Effector memory CD4-positive, alpha-beta T cell (primary cell): ENCODE measurements around the gene IFNGR1.

Experiments used
- DNase-seq, 3 donors: peaks; one replicate each; pipeline ENCODE4 v3.0.0-alpha.2; 2020
- H3K27ac ChIP-seq: 2 replicates; pipeline ENCODE4 v1.7.0; 2013; ENCODE audit warnings: mild to moderate bottlenecking, low read length, moderate library complexity; ENCODE audit not compliant: insufficient read depth, poor library complexity, severe bottlenecking
- H3K27me3 ChIP-seq: replicated peaks from 2 replicates; pipeline ENCODE4 v1.7.0; 2013; ENCODE audit warnings: mild to moderate bottlenecking, low read length; ENCODE audit not compliant: insufficient read depth, control insufficient read depth, poor library complexity, severe bottlenecking
- H3K36me3 ChIP-seq: 2 replicates; pipeline ENCODE4 v1.7.0; 2013; ENCODE audit warnings: mild to moderate bottlenecking, low read length, moderate library complexity; ENCODE audit not compliant: control insufficient read depth, insufficient read depth
- H3K4me1 ChIP-seq: 2 replicates; pipeline ENCODE4 v1.7.0; 2013; ENCODE audit warnings: low read length, mild to moderate bottlenecking; ENCODE audit not compliant: control insufficient read depth, insufficient read depth, poor library complexity, severe bottlenecking
- H3K4me3 ChIP-seq: 2 replicates; pipeline ENCODE4 v1.7.0; 2013; ENCODE audit warnings: low read length, low read depth, mild to moderate bottlenecking; ENCODE audit not compliant: insufficient read depth, poor library complexity, severe bottlenecking
- H3K9me3 ChIP-seq: 2 replicates; pipeline ENCODE4 v1.7.0; 2013; ENCODE audit warnings: mild to moderate bottlenecking, low read length, moderate library complexity; ENCODE audit not compliant: control insufficient read depth

Gene IFNGR1

DNA sequence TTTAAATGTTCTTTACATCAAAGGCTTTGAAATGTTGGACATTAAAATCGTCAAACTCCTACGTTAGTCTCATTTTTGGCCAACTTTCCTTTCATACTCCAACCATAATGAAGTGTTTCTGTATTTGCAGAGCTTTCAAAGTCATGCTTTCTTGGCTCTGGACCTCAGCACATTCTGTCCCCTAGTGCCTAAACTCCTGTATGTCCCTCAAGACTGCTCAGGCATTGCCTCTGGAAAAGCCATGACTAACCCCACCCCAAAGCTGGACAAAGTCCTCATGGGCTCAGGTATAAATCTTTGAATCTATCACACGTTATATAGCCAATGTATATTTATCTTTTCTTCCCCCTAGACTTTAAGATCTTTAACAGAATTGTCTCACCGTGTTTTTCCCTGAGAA is 18.9 kb downstream of the IFNGR1 start:
- no peak for DNase-seq
- no peak overlapping the region for H3K4me3 ChIP-seq
- no peaks in the 10 kb centered on the region for H3K9me3 ChIP-seq
- H3K4me1 ChIP-seq, result peaks cover 7% of the 10 kb centered on the region
- peaks cover 45% of the 10 kb centered on the region for H3K36me3 ChIP-seq
- H3K27me3 ChIP-seq, result no peaks in the 10 kb centered on the region
- H3K27ac ChIP-seq, result no peak overlapping the region

DNA sequence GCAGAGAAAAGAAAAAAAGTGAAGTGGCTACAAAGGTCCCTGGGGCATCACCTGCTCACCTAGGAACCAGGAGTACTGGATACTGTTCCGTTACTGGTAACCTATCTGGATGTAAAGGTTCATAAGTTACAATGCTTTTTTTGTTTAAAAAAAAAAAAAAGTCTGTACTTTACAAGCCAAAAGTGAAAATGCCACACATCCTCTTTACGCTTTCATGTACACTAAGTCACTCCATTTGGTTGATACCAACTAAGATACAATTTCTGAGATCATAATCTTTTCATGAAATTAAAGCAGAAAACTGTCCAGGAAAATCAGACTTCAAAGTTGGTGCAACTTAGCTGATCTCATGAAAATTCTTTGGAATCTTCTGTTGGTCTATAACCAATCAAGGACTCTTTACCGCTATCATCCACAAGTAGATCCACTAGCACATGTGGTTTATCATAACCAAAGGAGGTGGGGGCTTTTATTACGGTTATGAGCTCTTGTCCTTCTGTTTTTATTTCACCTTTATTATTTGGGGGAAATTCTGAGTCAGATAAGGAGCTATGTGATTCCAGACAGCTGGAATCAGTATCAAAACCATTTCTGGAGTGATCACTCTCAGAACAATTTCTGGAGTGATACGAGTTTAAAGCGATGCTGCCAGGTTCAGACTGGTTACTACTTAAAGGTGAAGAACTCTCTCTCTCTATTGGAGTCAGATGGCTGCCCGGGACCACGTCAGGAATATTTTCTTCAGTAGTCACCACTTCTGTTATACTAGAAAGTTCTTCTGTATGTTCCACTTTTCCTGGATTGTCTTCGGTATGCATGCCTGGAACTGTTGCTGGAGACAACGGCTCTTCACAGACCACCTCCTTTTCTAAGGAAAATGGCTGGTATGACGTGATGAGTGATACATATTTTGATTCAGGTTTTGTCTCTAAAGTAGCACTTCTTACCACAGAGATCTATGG is 21.2 kb downstream of the IFNGR1 start:
- peaks cover 7% of the 10 kb centered on the region for H3K4me1 ChIP-seq
- H3K27ac ChIP-seq, result no peak overlapping the region
- peaks cover 28% of the 10 kb centered on the region for H3K36me3 ChIP-seq
- H3K27me3 ChIP-seq, result no peaks in the 10 kb centered on the region
- no peak for DNase-seq
- no peak overlapping the region for H3K4me3 ChIP-seq
- no peaks in the 10 kb centered on the region for H3K9me3 ChIP-seq

DNA sequence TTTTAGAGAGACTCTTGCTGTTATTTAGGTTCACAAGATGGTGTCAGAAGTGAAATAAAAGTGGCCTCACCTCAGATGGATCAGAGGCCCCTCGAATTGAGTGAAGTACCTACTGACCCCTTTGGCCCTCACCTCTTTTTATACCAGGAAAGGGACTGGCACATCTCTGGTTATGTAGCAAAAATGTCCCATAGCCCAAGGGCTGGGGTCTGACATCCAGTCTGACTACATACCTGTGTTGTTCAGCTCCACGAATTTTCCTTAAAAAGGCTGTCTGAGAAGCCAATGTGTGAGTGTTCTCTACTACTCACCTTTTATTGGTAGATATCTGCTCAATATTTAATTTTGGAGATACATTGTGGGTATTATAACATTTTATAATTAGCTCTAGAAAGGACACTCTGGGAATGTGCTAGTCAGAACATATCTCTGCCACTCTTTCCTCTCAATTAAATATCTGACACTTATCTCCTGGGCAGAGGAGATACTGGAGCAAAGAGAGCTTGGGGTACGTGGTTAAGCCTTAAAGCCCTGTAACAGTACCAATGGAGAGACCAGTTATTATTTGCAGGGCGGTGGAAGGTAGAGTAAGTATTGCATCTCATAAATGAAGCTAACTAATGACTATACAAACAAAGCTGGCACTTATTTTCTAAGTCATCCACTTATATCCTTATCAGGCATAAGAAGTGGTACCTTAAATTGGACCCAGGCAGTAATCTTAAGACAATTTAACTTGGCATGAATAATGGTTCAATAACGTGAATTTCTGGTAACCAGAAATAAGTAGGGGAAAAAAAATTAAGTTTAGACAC is 25.7 kb downstream of the IFNGR1 start:
- peaks cover 3% of the 10 kb centered on the region for H3K36me3 ChIP-seq
- H3K27ac ChIP-seq, result no peak overlapping the region

DNA sequence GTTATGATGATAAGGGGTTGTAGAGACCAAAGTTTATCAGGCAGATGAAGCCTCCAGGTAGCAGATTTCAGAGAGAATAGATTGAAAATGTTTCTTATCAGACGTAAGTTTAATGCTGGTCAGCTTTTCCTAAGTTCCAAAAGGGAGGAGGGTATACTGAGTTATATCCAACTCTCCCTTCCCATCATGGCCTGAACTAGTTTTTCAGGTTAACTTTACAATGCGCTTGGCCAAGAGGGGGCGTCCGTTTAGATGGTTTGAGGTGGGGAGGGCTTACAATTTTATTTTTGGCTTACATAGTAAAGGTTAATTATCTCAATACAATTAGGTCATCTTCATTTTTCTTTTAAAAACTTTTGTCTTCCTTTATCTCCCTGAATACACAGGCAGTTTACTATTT is 26.4 kb downstream of the IFNGR1 start:
- Histone ChIP-seq H3K4me3 (no peak overlapping the region), H3K27ac (no peak overlapping the region)
- no peak for DNase-seq

More for the DNA sequence above, 25.7 kb downstream of the IFNGR1 start:
- H3K4me3 ChIP-seq, result no peak overlapping the region
- H3K9me3 ChIP-seq, result no peaks in the 10 kb centered on the region
- H3K4me1 ChIP-seq, result peaks cover 7% of the 10 kb centered on the region
- no peak for DNase-seq
- H3K27me3 ChIP-seq, result no peaks in the 10 kb centered on the region

DNA sequence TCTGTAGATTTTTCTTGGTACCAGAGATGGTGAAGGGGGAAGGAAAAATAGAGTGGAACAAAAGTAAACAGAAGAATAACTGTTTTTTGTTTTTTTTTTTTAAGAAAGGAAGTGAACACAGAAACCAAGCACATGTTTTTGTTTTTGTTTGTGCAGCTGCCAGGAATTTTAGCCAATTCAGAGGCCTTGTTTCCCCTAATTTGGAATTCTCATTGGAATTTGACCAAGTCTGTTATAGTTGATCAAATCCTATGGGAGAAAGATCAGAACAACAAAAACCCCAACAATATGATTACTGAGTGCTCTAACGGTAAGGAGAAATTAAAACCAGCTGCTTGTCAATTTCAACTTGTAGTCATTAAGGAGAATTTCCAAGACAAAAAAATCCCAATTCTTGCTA is 27.5 kb downstream of the IFNGR1 start:
- no peak for DNase-seq
- no peak overlapping the region for H3K4me3 ChIP-seq

More for the DNA sequence above, 26.4 kb downstream of the IFNGR1 start:
- H3K27me3 ChIP-seq, result no peaks in the 10 kb centered on the region
- H3K9me3 ChIP-seq, result no peaks in the 10 kb centered on the region
- H3K4me1 ChIP-seq, result peaks cover 7% of the 10 kb centered on the region
- H3K36me3 ChIP-seq, result no peaks in the 10 kb centered on the region

DNA sequence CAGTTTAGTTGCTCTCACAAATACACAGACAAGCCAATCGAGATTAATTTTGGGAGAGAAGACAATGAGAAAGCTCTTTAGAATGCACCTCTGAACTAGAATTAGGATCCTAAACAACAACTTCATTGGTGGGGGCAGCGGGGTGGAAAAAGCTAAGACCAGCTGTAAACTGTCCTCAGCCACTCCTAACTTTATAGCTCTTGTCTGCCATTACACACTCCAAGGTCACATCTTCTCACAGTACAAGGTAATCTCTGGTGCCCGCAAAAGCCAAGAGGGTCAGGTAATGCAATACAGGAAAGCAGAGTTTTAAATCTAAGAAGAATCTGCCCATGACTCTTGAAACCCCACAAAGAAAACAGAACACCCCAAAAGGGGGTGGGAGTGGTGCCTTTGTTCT is 27.9 kb downstream of the IFNGR1 start:
- no peak overlapping the region for H3K4me3 ChIP-seq
- H3K4me1 ChIP-seq, result peaks cover 7% of the 10 kb centered on the region
- H3K27ac ChIP-seq, result no peak overlapping the region
- no peaks in the 10 kb centered on the region for H3K27me3 ChIP-seq
- DNase-seq, result no peak
- H3K36me3 ChIP-seq, result no peaks in the 10 kb centered on the region
- no peaks in the 10 kb centered on the region for H3K9me3 ChIP-seq

More for the DNA sequence above, 27.5 kb downstream of the IFNGR1 start:
- Histone ChIP-seq H3K27ac (no peak overlapping the region), H3K27me3 (no peaks in the 10 kb centered on the region), H3K9me3 (no peaks in the 10 kb centered on the region), H3K4me1 (peaks cover 7% of the 10 kb centered on the region), H3K36me3 (no peaks in the 10 kb centered on the region)

DNA sequence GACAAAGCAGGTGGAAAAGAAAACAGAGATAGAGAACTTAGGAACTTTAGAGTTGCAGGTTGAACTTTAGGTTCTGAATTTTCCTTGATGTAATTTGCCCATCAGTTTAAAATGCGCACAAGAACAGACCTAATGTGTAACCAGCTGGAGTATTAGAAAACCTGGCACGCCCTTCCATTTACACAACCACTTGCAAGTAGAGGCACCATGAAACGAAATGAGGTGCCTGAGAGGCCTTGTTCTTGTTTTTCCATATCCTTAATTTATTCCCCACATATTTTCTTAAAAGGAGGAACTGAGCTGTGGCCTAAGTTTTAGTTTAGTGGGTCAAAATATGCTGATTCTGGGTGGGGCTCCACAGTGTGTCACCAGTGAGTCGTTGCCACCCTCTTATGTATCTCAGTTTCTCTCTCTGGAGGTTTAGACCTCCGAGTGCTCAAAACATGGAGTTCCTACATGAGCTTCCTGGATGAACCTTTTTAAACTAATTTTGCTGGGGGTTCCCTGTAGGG is 28.5 kb downstream of the IFNGR1 start:
- Histone ChIP-seq H3K27me3 (no peaks in the 10 kb centered on the region), H3K4me1 (peaks cover 2% of the 10 kb centered on the region), H3K27ac (no peak overlapping the region), H3K36me3 (no peaks in the 10 kb centered on the region), H3K4me3 (no peak overlapping the region), H3K9me3 (no peaks in the 10 kb centered on the region)
- DNase-seq, result no peak

DNA sequence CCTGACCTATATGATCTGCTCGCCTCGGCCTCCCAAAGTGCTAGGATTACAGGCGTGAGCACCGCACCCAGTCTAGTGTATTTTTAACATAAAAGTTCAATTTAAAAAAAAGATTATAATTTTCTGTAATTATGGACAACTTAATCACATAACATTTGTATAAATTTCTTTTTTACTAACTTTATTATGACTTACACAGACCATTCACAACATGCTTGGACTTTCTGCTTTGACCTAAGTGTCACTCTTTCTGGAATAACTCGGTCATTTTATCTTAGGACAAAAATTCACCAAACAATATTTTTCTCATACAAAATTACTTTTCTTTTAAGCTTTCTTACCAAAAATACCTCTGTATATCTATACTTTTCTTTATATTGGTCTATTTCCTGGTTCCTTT is 30.3 kb downstream of the IFNGR1 start:
- no peak overlapping the region for H3K27ac ChIP-seq
- H3K4me3 ChIP-seq, result no peak overlapping the region
- no peaks in the 10 kb centered on the region for H3K36me3 ChIP-seq
- H3K4me1 ChIP-seq, result no peaks in the 10 kb centered on the region
- DNase-seq, result no peak
- no peaks in the 10 kb centered on the region for H3K9me3 ChIP-seq
- no peaks in the 10 kb centered on the region for H3K27me3 ChIP-seq

DNA sequence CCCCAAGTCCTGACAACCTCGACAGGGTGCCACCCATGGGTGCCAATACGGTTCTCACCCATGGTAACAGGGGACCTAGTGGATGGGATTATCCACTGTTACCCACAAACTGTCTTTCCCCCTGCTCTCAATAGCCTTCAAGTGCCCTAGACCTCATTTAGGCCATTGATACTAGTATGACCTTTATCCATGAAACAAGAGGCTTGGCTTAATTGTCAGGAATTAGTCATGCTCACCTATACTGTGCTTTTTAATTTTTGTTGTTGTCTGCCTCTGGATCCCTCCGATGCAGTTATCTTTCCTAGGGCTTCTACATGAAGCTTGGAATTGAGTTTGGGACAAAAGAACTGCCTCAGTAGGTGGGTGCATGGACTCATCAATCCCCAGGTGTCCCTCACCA is 33.9 kb downstream of the IFNGR1 start:
- Histone ChIP-seq H3K9me3 (no peaks in the 10 kb centered on the region), H3K27ac (no peak overlapping the region), H3K4me3 (no peak overlapping the region), H3K4me1 (no peaks in the 10 kb centered on the region), H3K27me3 (no peaks in the 10 kb centered on the region), H3K36me3 (no peaks in the 10 kb centered on the region)
- DNase-seq, result no peak

DNA sequence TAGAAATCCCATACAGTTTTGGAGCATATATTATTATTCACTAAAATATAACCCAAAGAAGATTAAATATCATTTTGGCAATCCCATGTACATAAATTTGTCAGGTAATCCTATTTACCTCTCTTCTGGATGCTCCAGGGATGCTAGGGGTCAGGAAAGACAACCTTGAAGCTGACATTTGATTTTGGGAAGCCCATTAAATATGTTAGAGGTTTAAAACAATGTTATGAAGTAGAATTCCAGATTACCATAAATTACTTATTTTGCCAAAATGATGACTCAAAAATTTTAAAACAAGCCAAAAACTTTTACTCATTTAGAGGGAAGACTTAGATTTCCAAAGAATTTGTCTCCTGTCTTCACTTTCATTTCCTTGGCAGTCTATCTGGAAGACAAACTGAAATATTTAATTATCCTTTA is 36.5 kb downstream of the IFNGR1 start:
- Histone ChIP-seq H3K36me3 (no peaks in the 10 kb centered on the region), H3K27ac (no peak overlapping the region), H3K9me3 (no peaks in the 10 kb centered on the region)

More for the DNA sequence above, 36.5 kb downstream of the IFNGR1 start:
- no peak for DNase-seq
- Histone ChIP-seq H3K27me3 (no peaks in the 10 kb centered on the region), H3K4me1 (no peaks in the 10 kb centered on the region), H3K4me3 (no peak overlapping the region)
